ENCODE results near the gene UBA52. TPM values are rescaled to one million over a fixed set of nuclear protein-coding genes. Genes with fewer than 3 reads are reported as not detected.

Gene UBA52
- total and polyA plus RNA-seq, 2 donors (not counting 1 experiment from before 2014, with no cell fraction given): 1,837 to 5,694 TPM

GRCh38 chr19:18589380-18590272, 18.0 kb downstream of the UBA52 start:
- 15% methylated on average over 46 of the region's 52 CpGs for WGBS (ENCODE audit: insufficient coverage)
- Histone ChIP-seq H3K4me2 (replicated peaks; ENCODE audit: low read depth, low read length, poor library complexity, severe bottlenecking) (peak overlapping the region; percentile 96), H3K9ac (ENCODE audit: low read length) (peak overlapping the region; percentile 73), H3K9me3 (ENCODE audit: control extremely low read depth in 1 of 3, control insufficient read depth in 2 of 3, insufficient read depth in 1 of 3, low read length in 2 of 3) (no peaks in the 10 kb centered on the region), H3K36me3 (replicated peaks in 1 of 2; ENCODE audit: control extremely low read depth in 1 of 2, control insufficient read depth in 1 of 2, extremely low read depth in 1 of 2, insufficient read depth in 2 of 2, low read length in 1 of 2) (peaks cover 0 to 6% of the 10 kb centered on the region in 2 experiments), H4K20me1 (ENCODE audit: control insufficient read depth, insufficient read depth, low read length, poor library complexity, severe bottlenecking) (peaks cover 10% of the 10 kb centered on the region), H3K4me1 (ENCODE audit: control insufficient read depth in 2 of 2, insufficient read depth in 2 of 2, low read length in 2 of 2) (peaks cover 20 to 49% of the 10 kb centered on the region in 2 donors), H2AFZ (ENCODE audit: insufficient read depth, low read depth, low read length, poor library complexity, severe bottlenecking) (peak overlapping the region; percentile 89), H3K4me3 (ENCODE audit: control extremely low read depth in 1 of 5, extremely low read depth in 1 of 5, insufficient read depth in 1 of 5, low read depth in 2 of 5, low read length in 4 of 5) (peak overlapping the region; percentile 11 to 92 (median 77)), H3K27me3 (replicated peaks in 1 of 4; ENCODE audit: control extremely low read depth in 1 of 4, control insufficient read depth in 3 of 4, insufficient read depth in 4 of 4, low read length in 3 of 4) (no peaks in the 10 kb centered on the region), H3K27ac (ENCODE audit: low read length in 2 of 2) (peak overlapping the region; percentile 73 to 82), H3K79me2 (ENCODE audit: control insufficient read depth, insufficient read depth, low read length) (no peaks in the 10 kb centered on the region)
- ChIA-PET POLR2A (interaction anchor here (0.6 to 2.0 kb wide), 13 partner anchors 9 to 730 kb away, joined by 3 to 19 read pairs (median 4); partner anchors contain the start of genes COPE, DDX49, ELL and KXD1), CTCF (interaction anchor here (0.7 to 3.3 kb wide), 18 partner anchors 9 to 330 kb away, joined by 3 to 32 read pairs (median 4); partner anchors contain the start of genes COPE, DDX49 and UBA52)
- Mint-ChIP-seq H3K4me3 (peak overlapping the region; percentile 76), H3K9me3 (ENCODE audit: insufficient read depth) (no peaks in the 10 kb centered on the region), H3K4me1 (peaks cover 32% of the 10 kb centered on the region), H3K27me3 (no peaks in the 10 kb centered on the region), H3K27ac (peak overlapping the region; percentile 89)
- DNase-seq (peak; percentile 81), ATAC-seq (ENCODE audit: low read depth) (peak; percentile 40)
- TF ChIP-seq, protein P1, sequence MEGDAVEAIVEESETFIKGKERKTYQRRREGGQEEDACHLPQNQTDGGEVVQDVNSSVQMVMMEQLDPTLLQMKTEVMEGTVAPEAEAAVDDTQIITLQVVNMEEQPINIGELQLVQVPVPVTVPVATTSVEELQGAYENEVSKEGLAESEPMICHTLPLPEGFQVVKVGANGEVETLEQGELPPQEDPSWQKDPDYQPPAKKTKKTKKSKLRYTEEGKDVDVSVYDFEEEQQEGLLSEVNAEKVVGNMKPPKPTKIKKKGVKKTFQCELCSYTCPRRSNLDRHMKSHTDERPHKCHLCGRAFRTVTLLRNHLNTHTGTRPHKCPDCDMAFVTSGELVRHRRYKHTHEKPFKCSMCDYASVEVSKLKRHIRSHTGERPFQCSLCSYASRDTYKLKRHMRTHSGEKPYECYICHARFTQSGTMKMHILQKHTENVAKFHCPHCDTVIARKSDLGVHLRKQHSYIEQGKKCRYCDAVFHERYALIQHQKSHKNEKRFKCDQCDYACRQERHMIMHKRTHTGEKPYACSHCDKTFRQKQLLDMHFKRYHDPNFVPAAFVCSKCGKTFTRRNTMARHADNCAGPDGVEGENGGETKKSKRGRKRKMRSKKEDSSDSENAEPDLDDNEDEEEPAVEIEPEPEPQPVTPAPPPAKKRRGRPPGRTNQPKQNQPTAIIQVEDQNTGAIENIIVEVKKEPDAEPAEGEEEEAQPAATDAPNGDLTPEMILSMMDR (IDR thresholded peaks at IDR 0.05): no peak
- TF ChIP-seq EZH2 (IDR thresholded peaks at IDR 0.05; ENCODE audit: borderline replicate concordance, insufficient read depth, low read depth, low read length, poor library complexity, severe bottlenecking): no peak
- intact Hi-C loops (cut with micrococcal nuclease): loop anchor here (1.0 to 5.0 kb wide), 6 partner anchors 32 to 329 kb away; partner anchors contain the start of genes COPE, DDX49, ELL and FKBP8

All from B cell (primary cell).